NCI-H187 (cell line): ENCODE data around the gene HDAC4.
"Not testable (repeated sequence)": the region's sequence is repeated elsewhere in the genome, so short reads cannot be mapped to it uniquely, and the experiment has no call there.

Experiments used
- DNase-seq, 2 experiments: peaks; one replicate each; lab custom pipeline; 2025; lab: John Stamatoyannopoulos, UW

Gene HDAC4

GRCh38 chr2:239046822-239047221 lies 354.0 kb downstream of the HDAC4 start:
- no peak for DNase-seq

DNA sequence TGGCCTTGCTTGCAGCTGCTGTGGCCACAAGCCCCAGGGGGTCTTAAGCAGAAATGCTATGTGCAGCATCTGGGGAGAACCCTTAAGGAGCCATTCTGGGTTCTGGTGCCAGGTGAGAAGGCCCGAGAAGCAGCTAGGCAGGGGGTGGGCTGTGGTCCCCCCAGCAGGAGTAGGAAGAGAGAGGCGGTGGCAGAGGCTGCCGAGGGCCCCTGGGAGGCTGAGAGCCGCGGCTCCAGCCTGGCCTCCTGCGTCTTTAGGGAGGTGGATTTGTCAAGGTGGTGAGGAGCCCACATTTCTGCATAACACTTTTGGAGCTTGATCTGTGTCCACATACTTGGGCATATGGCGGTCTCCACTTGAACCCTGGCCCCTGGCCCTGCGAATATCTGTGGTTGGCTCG lies 356.5 kb downstream of the HDAC4 start:
- DNase-seq = no peak

- no peak for DNase-seq
Observed at GRCh38 chr2:239043326-239043725, 357.5 kb downstream of the HDAC4 start.

DNA sequence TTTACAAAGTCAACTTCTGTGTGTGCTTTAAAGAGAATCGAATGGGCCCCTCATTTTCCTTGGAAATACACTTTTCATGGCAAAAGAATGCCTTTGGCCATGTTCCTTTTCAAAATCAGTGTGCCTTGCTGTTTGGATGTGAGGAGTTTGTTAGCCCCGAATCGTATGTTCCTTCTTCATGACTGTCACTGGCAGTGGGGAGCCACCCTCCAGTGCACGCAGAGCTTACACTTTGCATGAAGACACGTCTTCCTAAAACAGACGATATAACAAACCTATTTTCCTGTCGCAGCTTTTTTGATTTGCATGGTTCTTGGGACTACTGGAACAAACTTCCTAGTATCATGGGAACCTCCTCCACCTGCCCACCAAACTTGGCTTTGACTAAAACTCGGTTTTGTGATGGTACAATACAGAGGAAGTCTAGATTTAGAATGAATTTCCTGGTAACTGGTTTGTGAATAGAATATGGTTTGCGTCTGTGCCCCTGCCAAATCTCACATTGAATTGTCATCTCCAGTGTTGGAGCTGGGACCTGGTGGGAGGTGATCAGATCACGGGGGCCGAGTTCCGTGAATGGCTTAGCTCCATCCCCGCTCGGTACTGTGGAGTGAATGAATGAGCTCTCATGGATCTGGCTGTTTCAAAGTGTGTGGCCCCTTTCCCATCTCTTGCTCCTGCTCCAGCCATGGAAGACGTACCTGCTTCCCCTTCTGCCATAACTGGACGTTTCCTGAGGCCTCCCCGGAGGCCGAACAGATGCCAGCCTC lies 358.1 kb downstream of the HDAC4 start:
- no peak for DNase-seq

DNA sequence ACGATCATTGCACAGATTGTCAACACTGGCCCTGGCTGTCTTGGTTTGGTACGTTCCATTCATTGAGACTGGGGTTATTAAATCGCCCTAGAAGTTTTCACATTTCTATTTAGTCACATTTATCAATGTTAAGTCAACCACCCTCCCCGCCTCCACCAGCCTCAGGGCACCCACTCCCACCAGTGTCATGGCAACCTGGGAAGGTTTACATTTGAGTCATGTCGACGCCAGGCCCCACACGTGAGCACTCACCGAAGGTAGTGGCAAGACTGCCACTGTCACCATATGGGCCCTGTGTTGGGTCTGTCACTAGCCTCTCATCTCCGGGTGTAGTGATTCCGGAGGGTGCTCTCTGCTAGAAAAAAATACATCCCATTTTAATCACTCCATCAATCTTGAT lies 358.8 kb downstream of the HDAC4 start:
- no peak for DNase-seq

- DNase-seq = no peak
Observed at GRCh38 chr2:239041062-239041461, 359.8 kb downstream of the HDAC4 start.

DNA sequence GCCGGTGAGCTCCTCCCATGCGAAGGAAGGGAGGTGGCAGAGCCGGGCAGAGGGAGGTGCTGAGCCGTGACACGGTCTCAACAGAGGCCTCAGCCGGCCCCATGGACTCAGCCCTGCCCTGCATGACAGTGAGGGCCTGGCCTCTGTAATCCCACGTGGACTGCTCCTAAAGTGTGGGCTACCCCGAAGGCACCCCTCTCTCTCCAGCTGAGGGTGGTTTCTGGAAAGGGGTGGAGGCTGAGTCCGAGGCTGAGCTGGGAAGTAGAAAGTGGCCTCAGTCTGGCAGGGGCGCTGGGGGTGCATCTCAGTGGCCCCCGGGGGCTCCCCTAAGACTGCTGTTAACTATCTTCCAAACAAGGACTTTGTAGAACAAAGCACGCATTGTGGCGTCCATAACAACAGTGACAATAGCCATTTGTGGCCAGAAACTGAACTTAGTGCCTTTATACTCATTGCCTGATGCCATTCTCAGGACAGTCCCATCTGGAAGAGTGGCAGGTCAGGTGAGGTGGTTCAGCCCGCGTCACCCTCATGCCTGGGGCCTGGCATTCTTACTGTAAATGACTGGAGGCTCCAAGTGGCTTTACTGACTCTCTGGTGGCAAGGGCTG lies 360.6 kb downstream of the HDAC4 start:
- no peak for DNase-seq

- no peak for DNase-seq
Observed at GRCh38 chr2:239039479-239039861, 361.4 kb downstream of the HDAC4 start.

DNA sequence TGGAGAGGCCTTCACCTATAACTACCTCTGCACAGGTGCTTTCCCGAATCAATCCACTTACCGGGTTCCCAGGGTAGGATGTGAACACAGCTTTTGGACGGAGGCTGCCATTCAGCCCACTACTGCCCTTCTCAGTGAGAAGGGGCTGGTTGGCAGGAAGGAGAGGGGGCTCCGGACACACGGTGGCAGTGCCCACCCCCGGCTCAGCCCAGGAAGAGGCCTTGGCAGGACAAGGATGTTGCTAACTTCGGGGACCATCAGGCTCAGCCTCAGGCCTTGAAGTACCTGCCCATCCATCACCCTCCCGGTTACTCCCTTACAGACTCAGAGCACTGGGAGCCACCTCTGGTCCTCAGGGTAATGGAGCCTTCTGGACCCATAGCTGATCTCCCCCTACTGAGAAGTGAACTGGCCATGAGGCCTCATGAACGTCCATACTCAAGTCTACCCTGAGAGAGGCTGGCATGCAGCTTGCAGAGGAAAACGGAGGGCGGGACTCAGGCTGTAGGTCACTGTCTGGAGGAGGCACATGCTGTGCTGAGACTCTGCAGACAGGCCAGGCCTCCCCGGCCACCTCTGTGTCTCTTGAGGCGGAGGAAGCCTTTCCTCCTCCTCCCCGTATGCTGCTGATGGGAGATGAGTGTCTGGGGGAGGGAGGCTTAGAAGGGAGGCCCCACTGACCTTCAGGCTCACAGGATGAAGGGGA lies 361.9 kb downstream of the HDAC4 start:
- DNase-seq = no peak

- DNase-seq = not testable (repeated sequence)
Observed at GRCh38 chr2:239038284-239038683, 362.5 kb downstream of the HDAC4 start.

DNA sequence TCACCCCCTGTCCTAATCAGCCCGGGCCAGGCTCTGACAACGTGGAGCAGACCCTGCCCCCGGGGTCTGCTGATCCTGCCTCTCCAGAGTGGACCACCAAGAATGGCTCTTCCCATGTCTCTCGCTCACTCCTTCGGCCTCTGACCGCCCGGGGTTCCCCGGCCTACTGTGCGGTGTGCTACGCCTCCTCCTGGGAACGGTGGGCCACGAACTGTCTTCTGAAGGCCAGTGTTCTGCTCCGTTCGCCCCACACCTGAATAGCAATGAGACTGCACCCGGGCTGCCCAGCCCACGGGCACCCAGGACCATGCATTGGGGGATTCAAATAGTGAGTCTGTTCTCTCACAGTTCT lies 363.3 kb downstream of the HDAC4 start:
- DNase-seq = no peak

- no peak for DNase-seq
Observed at GRCh38 chr2:239036819-239037558, 363.8 kb downstream of the HDAC4 start.

GRCh38 chr2:239035997-239036731 lies 364.7 kb downstream of the HDAC4 start:
- DNase-seq = no peak

DNA sequence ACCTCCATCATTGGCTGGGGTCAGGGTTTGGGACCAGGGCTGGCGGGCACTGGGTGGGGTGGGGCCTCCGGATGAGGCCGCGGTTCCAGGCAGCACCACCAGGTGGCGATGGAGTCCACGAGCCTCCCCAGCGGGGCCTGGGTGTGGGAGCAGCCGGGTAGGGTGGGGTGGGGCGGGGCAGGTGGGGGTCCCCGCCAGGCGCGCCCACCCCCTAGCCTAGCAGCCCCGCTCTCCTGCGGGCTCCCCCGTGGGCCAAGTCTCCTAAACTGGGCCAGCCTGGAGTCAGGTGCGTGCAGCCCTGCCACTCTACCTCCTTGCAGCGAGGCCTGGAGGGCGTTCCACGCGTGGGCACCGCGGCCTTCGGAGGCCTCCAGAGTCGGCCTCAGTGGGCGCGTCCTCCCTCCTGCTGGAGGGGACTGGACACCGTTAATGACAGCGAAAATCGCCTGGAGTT lies 365.4 kb downstream of the HDAC4 start:
- DNase-seq = no peak

- no peak for DNase-seq
Observed at GRCh38 chr2:239034561-239035341, 366.1 kb downstream of the HDAC4 start.

GRCh38 chr2:239033801-239034560 lies 366.8 kb downstream of the HDAC4 start:
- no peak for DNase-seq

- no peak for DNase-seq
Observed at GRCh38 chr2:239029958-239030357, 370.9 kb downstream of the HDAC4 start.

DNA sequence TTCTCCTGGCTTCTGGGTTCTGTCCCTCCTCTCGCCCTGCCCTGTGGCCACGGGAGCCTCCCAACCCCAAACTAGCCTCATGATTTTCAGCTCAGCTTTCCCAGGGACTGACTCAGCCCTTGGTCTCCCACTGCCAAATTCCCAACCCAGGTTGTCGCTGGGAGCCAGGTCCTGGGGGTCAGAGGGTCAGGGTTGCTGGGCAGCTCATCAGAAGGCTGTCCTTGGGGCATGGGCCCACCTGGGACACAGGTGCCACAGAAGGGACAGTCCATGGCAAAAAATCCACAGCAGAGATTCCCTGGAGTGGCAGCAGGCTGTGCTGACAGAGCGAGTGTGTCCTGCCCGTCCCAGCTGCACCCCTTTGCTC lies 372.6 kb downstream of the HDAC4 start:
- no peak for DNase-seq

DNA sequence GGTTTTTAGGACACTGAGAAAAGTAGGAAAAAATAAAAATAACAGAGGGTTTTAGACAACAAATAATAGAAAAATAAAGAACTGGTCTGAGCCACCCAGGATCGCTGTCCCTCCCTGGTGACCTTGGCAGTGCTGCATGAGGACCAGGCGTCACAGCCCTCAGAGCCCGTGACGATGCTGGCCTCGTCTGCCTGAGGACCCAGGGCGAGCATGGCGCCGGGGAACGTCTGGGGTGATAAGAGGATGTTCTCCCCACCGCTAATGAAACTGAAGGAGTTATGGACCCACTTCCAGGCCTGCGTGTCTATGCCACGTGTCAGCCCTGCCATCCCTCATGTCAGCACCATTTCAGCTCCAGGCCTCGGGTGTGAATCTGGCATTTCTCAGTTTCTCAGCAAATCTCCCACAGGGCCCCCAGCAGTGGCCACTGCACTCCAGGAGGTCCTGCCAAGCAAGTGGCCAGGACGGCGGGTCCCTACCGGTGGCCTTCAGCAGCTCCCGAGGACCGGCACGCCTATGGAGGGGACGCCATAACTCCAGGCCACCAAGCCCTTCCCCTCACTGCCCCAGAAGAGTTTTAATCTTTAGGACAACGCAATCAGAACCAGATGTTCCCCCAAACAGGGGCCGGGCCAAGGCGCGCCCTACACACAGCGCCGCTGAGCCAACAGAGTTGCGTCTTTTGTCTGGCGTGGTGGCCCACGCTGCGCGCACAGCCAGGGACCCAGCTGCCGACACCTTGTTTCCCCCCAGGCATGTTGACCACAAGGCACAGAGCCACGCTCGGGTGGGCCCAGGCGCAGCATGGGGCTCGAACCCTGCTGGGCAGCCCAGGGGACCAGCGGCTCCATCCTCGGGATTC lies 373.2 kb downstream of the HDAC4 start:
- no peak for DNase-seq
